Stimulated activated naive CD8-positive, alpha-beta T cell treated with anti-CD3 and anti-CD28 coated beads, Interleukin-15, amount 100 ng/mL, for 72 hours (primary cell): ENCODE results near the gene INA.
"Not testable (repeated sequence)": the region's sequence is repeated elsewhere in the genome, so short reads cannot be mapped to it uniquely, and the experiment has no call there.

Source experiments
- ATAC-seq: fragments of 150-1000 bp; cut with Tn5 transposase; 2 replicates; pipeline ENCODE4 v1.10.0; 2021; ENCODE audit warnings: mild to moderate bottlenecking, moderate library complexity
- DNase-seq, 2 donors: peaks; one replicate each; pipeline ENCODE4 v3.0.0; 2021 to 2022
- H3K27ac Mint-ChIP-seq, 2 donors: one replicate each; pipeline ENCODE4 v1.8.0; 2022; ENCODE audit warnings: mild to moderate bottlenecking in 2 of 2, mixed read lengths in 2 of 2, moderate library complexity in 2 of 2
- H3K27me3 Mint-ChIP-seq: one replicate; pipeline ENCODE4 v1.8.0; 2022; ENCODE audit warnings: mixed read lengths
- H3K4me1 Mint-ChIP-seq: one replicate; pipeline ENCODE4 v1.8.0; 2022; ENCODE audit warnings: mild to moderate bottlenecking, mixed read lengths
- H3K4me3 Mint-ChIP-seq, 2 donors: one replicate each; pipeline ENCODE4 v1.8.0; 2022; ENCODE audit warnings: mild to moderate bottlenecking in 2 of 2, mixed read lengths in 2 of 2, moderate library complexity in 1 of 2
- H3K9me3 Mint-ChIP-seq, 2 donors: one replicate each; pipeline ENCODE4 v1.8.0; 2022; ENCODE audit warnings: mixed read lengths in 2 of 2

Gene INA

GRCh38 chr10:103276896-103277712 lies at the start of gene INA:
Gene INA, plus strand, starts transcription at chr10:103277138. Its CDS starts 74 bp downstream, at chr10:103277212.
- peaks cover 35% of the 10 kb centered on the region for H3K4me1 Mint-ChIP-seq
- peaks cover 5 to 9% of the 10 kb centered on the region in 2 donors for H3K9me3 Mint-ChIP-seq
- H3K27me3 Mint-ChIP-seq, result peaks cover 91% of the 10 kb centered on the region
- DNase-seq (peak; percentile 25 to 44), ATAC-seq (peak; percentile 83)
- H3K4me3 Mint-ChIP-seq, result peak within 1 kb of the TSS; percentile 75 to 76
- no peak within 1 kb of the TSS for H3K27ac Mint-ChIP-seq

GRCh38 chr10:103227416-103227815 lies 49.5 kb upstream of the INA start:
- DNase-seq, result no peak
- Mint-ChIP-seq H3K4me3 (no peak overlapping the region), H3K27ac (peak overlapping the region in 1 of 2 donors; percentile 6), H3K27me3 (no peaks in the 10 kb centered on the region), H3K9me3 (peaks cover 11 to 14% of the 10 kb centered on the region in 2 donors), H3K4me1 (no peaks in the 10 kb centered on the region)
- ATAC-seq, result no peak

DNA sequence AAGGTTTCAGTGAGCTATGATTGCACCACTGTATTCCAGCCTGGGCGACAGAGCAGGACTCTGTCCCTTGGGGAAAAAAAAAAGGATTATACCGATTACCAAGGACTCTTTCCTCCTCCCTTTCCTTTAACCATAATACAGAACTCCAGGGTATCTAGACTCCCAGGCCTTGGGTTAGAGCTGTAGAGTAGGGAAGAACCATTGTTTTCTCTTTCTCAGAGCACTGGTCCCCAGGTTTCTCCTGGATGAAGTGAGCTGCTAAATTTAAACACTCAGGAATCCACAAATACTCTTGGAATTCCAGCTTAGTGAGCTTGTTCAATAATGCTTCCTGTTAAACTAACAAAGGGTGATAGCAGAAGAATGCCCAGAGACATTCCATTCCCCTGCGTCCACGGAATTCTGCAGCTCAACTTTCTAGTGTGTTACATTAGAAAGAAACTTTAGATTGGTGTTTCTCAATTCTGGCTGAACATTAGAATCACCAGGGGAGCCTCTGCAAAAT lies 45.8 kb upstream of the INA start:
- no peak overlapping the region for H3K27ac Mint-ChIP-seq
- H3K9me3 Mint-ChIP-seq, result no peaks in the 10 kb centered on the region
- ATAC-seq (no peak), DNase-seq (no peak)
- no peaks in the 10 kb centered on the region for H3K4me1 Mint-ChIP-seq
- H3K27me3 Mint-ChIP-seq, result no peaks in the 10 kb centered on the region
- no peak overlapping the region for H3K4me3 Mint-ChIP-seq

- H3K27ac Mint-ChIP-seq, result no peak overlapping the region
- no peaks in the 10 kb centered on the region for H3K27me3 Mint-ChIP-seq
- no peaks in the 10 kb centered on the region for H3K9me3 Mint-ChIP-seq
- ATAC-seq (no peak), DNase-seq (no peak)
- no peaks in the 10 kb centered on the region for H3K4me1 Mint-ChIP-seq
- H3K4me3 Mint-ChIP-seq, result no peak overlapping the region
Measured at GRCh38 chr10:103232131-103232673, 44.7 kb upstream of the INA start.

DNA sequence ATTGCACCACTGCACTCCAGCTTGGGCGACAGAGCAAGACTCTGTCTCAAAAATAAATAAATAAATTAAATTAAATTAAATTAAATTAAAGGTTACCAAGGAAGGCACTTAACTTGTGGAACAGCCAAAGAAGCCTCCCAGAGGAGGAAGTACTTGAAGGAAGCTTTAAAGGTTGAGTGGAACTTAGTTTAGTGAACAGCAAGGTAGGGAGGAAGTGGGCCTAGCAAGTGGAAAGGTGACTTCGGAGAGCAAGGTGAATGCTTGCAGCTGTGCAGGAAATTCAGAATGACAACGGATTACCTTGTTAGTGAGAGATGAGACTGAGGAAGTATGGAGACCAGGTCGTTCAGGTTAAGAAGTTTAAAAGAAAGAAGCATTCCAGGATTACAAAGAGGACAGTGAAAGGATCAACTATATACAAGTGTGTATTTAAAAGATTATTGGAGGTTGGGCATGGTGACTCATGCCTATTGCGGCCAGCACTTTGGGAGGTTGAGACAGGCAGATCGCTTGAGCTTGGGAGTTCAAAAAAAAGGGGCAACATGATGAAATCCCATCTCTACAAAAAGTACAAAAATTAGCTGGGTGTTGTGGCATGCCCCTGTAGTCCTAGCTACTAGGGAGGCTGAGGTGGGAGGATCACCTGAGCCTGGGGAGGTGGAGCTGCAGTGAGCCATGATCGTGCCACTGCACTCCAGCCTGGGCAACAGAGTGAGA lies 44.0 kb upstream of the INA start:
- Mint-ChIP-seq H3K4me1 (no peaks in the 10 kb centered on the region), H3K4me3 (no peak overlapping the region), H3K27me3 (no peaks in the 10 kb centered on the region), H3K9me3 (no peaks in the 10 kb centered on the region), H3K27ac (no peak overlapping the region)
- ATAC-seq (no peak), DNase-seq (no peak)

DNA sequence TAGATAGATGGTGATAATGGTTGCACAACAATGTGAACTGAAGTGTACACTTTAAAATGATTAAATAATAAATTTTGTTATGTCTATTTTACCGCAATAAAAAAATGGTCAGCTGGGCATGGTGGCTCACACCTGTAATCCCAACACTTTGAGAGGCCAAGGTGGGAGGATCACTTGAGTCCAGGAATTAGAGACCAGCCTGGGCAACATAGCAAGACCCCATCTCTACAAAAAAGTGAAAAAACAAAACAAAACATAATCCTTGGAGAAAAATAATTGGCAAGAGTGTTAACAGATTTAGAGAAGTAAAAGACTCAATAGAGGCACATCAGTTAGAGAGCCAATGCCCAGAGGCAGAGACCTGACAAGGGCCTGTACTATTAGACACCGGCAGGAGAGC lies 41.2 kb upstream of the INA start:
- Mint-ChIP-seq H3K9me3 (no peaks in the 10 kb centered on the region), H3K4me3 (no peak overlapping the region), H3K27me3 (no peaks in the 10 kb centered on the region), H3K27ac (no peak overlapping the region), H3K4me1 (peaks cover 6% of the 10 kb centered on the region)
- DNase-seq (no peak), ATAC-seq (no peak)

DNA sequence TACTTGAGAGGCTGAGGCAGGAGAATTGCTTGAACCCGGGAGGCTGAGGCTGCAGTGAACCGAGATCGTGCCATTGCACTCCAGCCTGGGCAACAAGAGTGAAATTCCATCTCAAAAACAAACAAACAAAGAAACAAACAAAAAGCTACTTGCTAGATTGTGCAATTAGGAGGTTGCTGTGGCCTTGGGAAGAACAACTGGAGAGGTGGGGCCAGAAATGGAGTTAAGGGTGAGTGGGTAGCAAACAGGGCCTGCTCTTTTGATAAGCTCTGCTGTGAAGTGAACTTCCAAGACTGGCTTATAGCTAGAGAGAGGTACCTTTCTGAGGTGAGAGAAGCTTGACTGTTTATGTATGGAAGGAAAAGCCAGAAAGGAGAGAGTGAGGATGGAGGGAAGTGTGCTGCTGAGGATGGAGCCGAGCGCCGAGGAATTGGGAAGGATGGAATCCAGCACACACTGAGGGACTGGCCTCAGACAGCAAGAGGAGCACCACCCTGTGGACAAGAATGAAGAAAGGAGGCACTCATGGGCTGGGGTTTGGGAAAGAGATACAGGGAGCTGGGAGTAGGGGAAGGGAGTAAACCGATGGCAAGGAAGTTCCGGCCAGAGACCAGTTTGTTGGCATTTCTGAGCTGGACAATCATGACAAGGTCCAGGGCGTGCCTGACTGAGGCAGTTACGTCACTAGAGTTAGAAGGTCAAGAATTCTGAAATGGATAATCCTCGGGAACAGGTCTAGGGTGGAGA lies 38.3 kb upstream of the INA start:
- Mint-ChIP-seq H3K9me3 (no peaks in the 10 kb centered on the region), H3K27ac (no peak overlapping the region), H3K27me3 (no peaks in the 10 kb centered on the region), H3K4me3 (no peak overlapping the region), H3K4me1 (peaks cover 13% of the 10 kb centered on the region)
- DNase-seq (no peak), ATAC-seq (no peak)

- Mint-ChIP-seq H3K27me3 (no peaks in the 10 kb centered on the region), H3K9me3 (no peaks in the 10 kb centered on the region), H3K4me3 (no peak overlapping the region), H3K4me1 (peaks cover 18% of the 10 kb centered on the region), H3K27ac (peak overlapping the region in 1 of 2 donors; percentile 22)
- DNase-seq, result no peak
- peak; percentile 61 for ATAC-seq
Measured at GRCh38 chr10:103241262-103242011, 35.5 kb upstream of the INA start.

GRCh38 chr10:103244666-103245271 lies 32.2 kb upstream of the INA start:
- peak; percentile 48 to 61 for DNase-seq
- Mint-ChIP-seq H3K4me3 (no peak overlapping the region), H3K9me3 (no peaks in the 10 kb centered on the region), H3K27me3 (no peaks in the 10 kb centered on the region), H3K27ac (no peak overlapping the region), H3K4me1 (peaks cover 18% of the 10 kb centered on the region)
- ATAC-seq, result peak; percentile 70

- peak within 1 kb of the TSS in 1 of 2 donors; percentile 71 for H3K27ac Mint-ChIP-seq
- H3K9me3 Mint-ChIP-seq, DNase-seq, ATAC-seq, H3K27me3 Mint-ChIP-seq, H3K4me3 Mint-ChIP-seq: not testable (repeated sequence)
- H3K4me1 Mint-ChIP-seq, result peaks cover 12% of the 10 kb centered on the region
Measured at GRCh38 chr10:103245587-103245986, 31.4 kb upstream of the INA start, which contains the start of gene RPEL1. Gene RPEL1, plus strand, starts transcription at chr10:103245887. Its CDS starts 110 bp downstream, at chr10:103245997.

DNA sequence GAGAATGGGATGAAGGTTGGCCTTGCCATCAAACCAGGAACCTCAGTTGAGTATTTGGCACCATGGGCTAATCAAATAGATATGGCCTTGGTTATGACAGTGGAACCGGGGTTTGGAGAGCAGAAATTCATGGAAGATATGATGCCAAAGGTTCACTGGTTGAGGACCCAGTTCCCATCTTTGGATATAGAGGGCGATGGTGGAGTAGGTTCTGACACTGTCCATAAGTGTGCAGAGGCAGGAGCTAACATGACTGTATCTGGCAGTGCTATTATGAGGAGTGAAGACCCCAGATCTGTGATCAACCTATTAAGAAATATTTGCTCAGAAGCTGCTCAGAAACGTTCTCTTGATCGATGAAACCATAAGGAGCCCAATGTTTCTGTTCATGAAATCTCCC lies 30.6 kb upstream of the INA start:
- H3K4me1 Mint-ChIP-seq, result peaks cover 13% of the 10 kb centered on the region
- peaks cover 3 to 4% of the 10 kb centered on the region in 2 donors for H3K9me3 Mint-ChIP-seq
- H3K27ac Mint-ChIP-seq, result peak overlapping the region in 1 of 2 donors; percentile 71
- H3K4me3 Mint-ChIP-seq, result no peak overlapping the region
- H3K27me3 Mint-ChIP-seq, result no peaks in the 10 kb centered on the region
- ATAC-seq (no peak), DNase-seq (no peak)

DNA sequence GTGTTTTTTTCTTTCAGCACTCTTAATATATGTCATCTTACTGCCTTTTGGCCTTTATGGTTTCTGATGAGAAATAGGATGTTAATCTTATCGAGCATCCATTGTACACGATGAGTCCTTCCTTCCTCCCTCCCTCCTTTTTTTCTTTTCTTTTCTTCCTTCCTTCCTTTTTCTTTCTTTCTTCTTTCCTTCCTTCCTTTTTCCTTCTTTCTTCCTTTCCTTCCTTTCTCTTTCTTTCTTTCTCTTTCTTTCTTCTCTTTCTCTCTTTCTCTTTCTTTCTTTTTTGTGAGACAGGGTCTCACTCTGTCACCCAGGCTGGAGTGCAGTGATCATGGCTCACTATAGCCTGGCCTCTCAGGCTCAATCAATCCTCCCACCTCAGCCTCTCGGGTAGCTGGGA lies 22.8 kb upstream of the INA start:
- H3K27ac Mint-ChIP-seq, result no peak overlapping the region
- no peak overlapping the region for H3K4me3 Mint-ChIP-seq
- H3K9me3 Mint-ChIP-seq, result peaks cover 5 to 12% of the 10 kb centered on the region in 2 donors
- DNase-seq (no peak), ATAC-seq (no peak)
- peaks cover 5% of the 10 kb centered on the region for H3K27me3 Mint-ChIP-seq
- peaks cover 4% of the 10 kb centered on the region for H3K4me1 Mint-ChIP-seq

GRCh38 chr10:103254538-103255325 lies 22.2 kb upstream of the INA start:
- no peak for DNase-seq
- H3K27ac Mint-ChIP-seq, result no peak overlapping the region

GRCh38 chr10:103256613-103257012 lies 20.3 kb upstream of the INA start:
- Mint-ChIP-seq H3K4me3 (no peak overlapping the region), H3K27me3 (peaks cover 19% of the 10 kb centered on the region), H3K27ac (no peak overlapping the region), H3K9me3 (peaks cover 8 to 26% of the 10 kb centered on the region in 2 donors), H3K4me1 (no peaks in the 10 kb centered on the region)
- ATAC-seq (no peak), DNase-seq (no peak)

More at GRCh38 chr10:103254538-103255325, 22.2 kb upstream of the INA start:
- Mint-ChIP-seq H3K27me3 (peaks cover 7% of the 10 kb centered on the region), H3K4me3 (no peak overlapping the region), H3K9me3 (peaks cover 5 to 17% of the 10 kb centered on the region in 2 donors), H3K4me1 (peaks cover 4% of the 10 kb centered on the region)
- ATAC-seq, result peak; percentile 54
